Large intestine (tissue), 3 donors: ENCODE data around the gene CD40. TPM values are rescaled to one million over a fixed set of nuclear protein-coding genes. Genes with fewer than 3 reads are reported as not detected.

Source experiments
- DNase-seq, 2 donors: peaks; one replicate each; pipeline versions ENCODE4 v3.0.0 to v3.0.0-alpha.2; 2013
- H3K27ac ChIP-seq: one replicate; pipeline ENCODE4 v1.5.1; 2013; ENCODE audit warnings: low read length
- H3K27me3 ChIP-seq: 2 replicates; pipeline ENCODE4 v1.6.1; 2013; ENCODE audit warnings: low read length; ENCODE audit not compliant: control insufficient read depth, insufficient read depth
- H3K36me3 ChIP-seq: 2 replicates; pipeline ENCODE4 v1.6.1; 2013; ENCODE audit warnings: low read length; ENCODE audit not compliant: control insufficient read depth, insufficient read depth
- H3K4me1 ChIP-seq: one replicate; pipeline ENCODE4 v1.6.1; 2013; ENCODE audit warnings: low read length; ENCODE audit not compliant: control insufficient read depth, insufficient read depth
- H3K4me3 ChIP-seq: one replicate; pipeline ENCODE4 v1.5.1; 2013; ENCODE audit warnings: low read length
- H3K9me3 ChIP-seq: one replicate; pipeline ENCODE4 v1.6.1; 2013; ENCODE audit warnings: mild to moderate bottlenecking, low read depth, low read length, moderate library complexity; ENCODE audit not compliant: control insufficient read depth
- WGBS: methylation state at CpG from one replicate; pipeline ENCODE4 v1.1.5; 2013; ENCODE audit warnings: low lambda C conversion rate; ENCODE audit not compliant: insufficient coverage; 5-methylcytosine and 5-hydroxymethylcytosine counted together
- polyA plus RNA-seq: library from polyadenylated mRNA; unstranded; fragments of 120-200 nt; gene quantifications from one replicate; pipeline ENCODE4 v1.2.1, GENCODE V29; 2013

The CD40 gene
- polyA plus RNA-seq, 1 donor = 2.8 TPM

GRCh38 chr20:46145713-46146112, 27.6 kb downstream of the CD40 start:
- WGBS = no CpG with 5 or more reads among the region's 3 CpGs
- no peaks in the 10 kb centered on the region for H3K9me3 ChIP-seq
- no peak for DNase-seq
- H3K27me3 ChIP-seq = peaks cover 17% of the 10 kb centered on the region
- H3K36me3 ChIP-seq = no peaks in the 10 kb centered on the region
- H3K4me1 ChIP-seq = no peaks in the 10 kb centered on the region
- H3K27ac ChIP-seq = no peak overlapping the region
- no peak overlapping the region for H3K4me3 ChIP-seq

- Histone ChIP-seq H3K9me3 (no peaks in the 10 kb centered on the region), H3K27me3 (peaks cover 5% of the 10 kb centered on the region), H3K36me3 (no peaks in the 10 kb centered on the region), H3K4me3 (no peak overlapping the region), H3K27ac (no peak overlapping the region), H3K4me1 (no peaks in the 10 kb centered on the region)
- DNase-seq = no peak
- WGBS = no CpG with 5 or more reads among the region's 14 CpGs
Measured at GRCh38 chr20:46148313-46149208, 30.4 kb downstream of the CD40 start.

GRCh38 chr20:46150943-46151342, 32.8 kb downstream of the CD40 start:
- no peak overlapping the region for H3K4me3 ChIP-seq
- WGBS = no CpG with 5 or more reads among the region's 5 CpGs
- no peak overlapping the region for H3K27ac ChIP-seq
- H3K36me3 ChIP-seq = no peaks in the 10 kb centered on the region
- H3K9me3 ChIP-seq = no peaks in the 10 kb centered on the region
- H3K4me1 ChIP-seq = no peaks in the 10 kb centered on the region
- no peak for DNase-seq
- H3K27me3 ChIP-seq = peaks cover 8% of the 10 kb centered on the region

- H3K27ac ChIP-seq = no peak overlapping the region
- WGBS = no CpG with 5 or more reads among the region's 7 CpGs
- H3K27me3 ChIP-seq = peaks cover 5% of the 10 kb centered on the region
- H3K36me3 ChIP-seq = no peaks in the 10 kb centered on the region
- H3K4me3 ChIP-seq = no peak overlapping the region
- no peak for DNase-seq
- no peaks in the 10 kb centered on the region for H3K9me3 ChIP-seq
- H3K4me1 ChIP-seq = no peaks in the 10 kb centered on the region
Measured at GRCh38 chr20:46151936-46152335, 33.8 kb downstream of the CD40 start.

GRCh38 chr20:46152824-46153586, 34.9 kb downstream of the CD40 start:
- DNase-seq = no peak
- no peaks in the 10 kb centered on the region for H3K9me3 ChIP-seq
- H3K27ac ChIP-seq = no peak overlapping the region
- WGBS = no CpG with 5 or more reads among the region's 33 CpGs
- peaks cover 11% of the 10 kb centered on the region for H3K27me3 ChIP-seq
- no peaks in the 10 kb centered on the region for H3K36me3 ChIP-seq
- H3K4me3 ChIP-seq = no peak overlapping the region
- H3K4me1 ChIP-seq = no peaks in the 10 kb centered on the region

DNA sequence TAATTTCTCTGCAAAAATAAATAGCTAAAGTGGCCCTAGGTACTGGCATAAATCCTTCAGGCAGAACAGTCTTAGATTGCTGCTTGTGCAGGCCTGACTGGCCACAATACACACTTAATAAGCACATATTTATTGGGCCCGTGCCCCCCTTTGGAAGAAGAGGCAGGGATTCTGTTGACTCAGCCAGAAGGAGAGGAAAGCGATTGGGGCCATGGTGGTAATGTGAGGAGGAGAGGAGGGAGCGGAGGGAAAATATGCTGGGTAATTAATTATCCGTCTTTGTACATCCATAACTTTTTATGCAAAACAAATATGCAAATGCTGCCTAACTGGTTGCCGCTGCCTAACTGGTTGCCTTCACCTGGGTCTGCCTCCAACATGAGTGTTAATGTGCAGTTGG, 36.2 kb downstream of the CD40 start:
- no CpG with 5 or more reads among the region's 5 CpGs for WGBS

GRCh38 chr20:46154796-46155195, 36.7 kb downstream of the CD40 start:
- Histone ChIP-seq H3K4me1 (no peaks in the 10 kb centered on the region), H3K27me3 (peaks cover 13% of the 10 kb centered on the region), H3K4me3 (no peak overlapping the region), H3K9me3 (no peaks in the 10 kb centered on the region), H3K36me3 (no peaks in the 10 kb centered on the region), H3K27ac (no peak overlapping the region)
- DNase-seq = no peak
- 40% methylated on average over 1 of the region's 2 CpGs for WGBS

More for the DNA sequence above, 36.2 kb downstream of the CD40 start:
- DNase-seq = no peak
- Histone ChIP-seq H3K9me3 (no peaks in the 10 kb centered on the region), H3K27ac (no peak overlapping the region), H3K4me1 (no peaks in the 10 kb centered on the region), H3K27me3 (peaks cover 13% of the 10 kb centered on the region), H3K4me3 (no peak overlapping the region), H3K36me3 (no peaks in the 10 kb centered on the region)

DNA sequence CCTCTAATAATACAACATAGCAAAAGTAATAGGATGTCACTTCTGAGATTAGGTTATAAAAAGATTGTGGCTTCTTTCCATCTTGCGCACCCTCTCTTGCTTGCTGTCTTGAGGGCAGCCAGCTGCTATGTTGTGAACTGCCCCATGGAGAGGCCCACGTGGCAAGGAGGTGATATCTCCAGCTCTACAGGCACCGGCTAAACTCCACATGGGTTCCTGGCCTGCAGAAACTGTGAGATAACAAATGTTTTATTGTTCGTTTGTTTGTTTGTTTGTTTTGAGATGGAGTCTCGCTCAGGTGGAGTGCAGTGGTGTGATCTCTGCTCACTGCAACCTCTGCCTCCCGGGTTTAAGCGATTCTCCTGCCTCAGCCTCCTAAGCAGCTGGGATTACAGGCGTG, 38.0 kb downstream of the CD40 start:
- Histone ChIP-seq H3K27ac (no peak overlapping the region), H3K4me1 (no peaks in the 10 kb centered on the region), H3K27me3 (peaks cover 17% of the 10 kb centered on the region), H3K9me3 (no peaks in the 10 kb centered on the region), H3K4me3 (no peak overlapping the region), H3K36me3 (no peaks in the 10 kb centered on the region)
- no peak for DNase-seq
- no CpG with 5 or more reads among the region's 8 CpGs for WGBS

GRCh38 chr20:46157076-46157592, 39.0 kb downstream of the CD40 start:
- DNase-seq = no peak
- H3K9me3 ChIP-seq = no peaks in the 10 kb centered on the region
- WGBS = no CpG with 5 or more reads among the region's 6 CpGs
- no peak overlapping the region for H3K27ac ChIP-seq
- H3K27me3 ChIP-seq = peaks cover 17% of the 10 kb centered on the region
- H3K4me1 ChIP-seq = no peaks in the 10 kb centered on the region
- no peaks in the 10 kb centered on the region for H3K36me3 ChIP-seq
- no peak overlapping the region for H3K4me3 ChIP-seq

DNA sequence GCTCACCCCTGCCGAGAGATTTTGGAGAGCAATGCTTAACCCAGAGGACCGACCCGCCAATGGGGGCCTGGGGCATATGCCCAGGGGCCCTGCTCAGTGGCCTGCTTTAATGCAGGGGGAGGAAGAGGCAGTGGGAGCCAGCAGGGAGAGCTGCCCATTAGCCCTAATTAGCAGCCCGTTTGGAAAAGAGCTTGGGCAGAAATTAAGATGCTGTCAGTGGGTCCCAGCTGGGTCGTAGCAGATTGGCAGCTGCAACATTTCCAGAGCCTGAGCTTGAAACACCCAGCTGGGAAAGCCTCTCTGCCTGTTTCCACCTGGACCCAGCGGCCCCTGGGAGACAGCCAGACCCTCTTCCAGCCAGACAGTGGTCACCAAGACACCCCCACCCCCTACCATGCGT, 39.5 kb downstream of the CD40 start:
- H3K27me3 ChIP-seq = peaks cover 17% of the 10 kb centered on the region

More for the DNA sequence above, 39.5 kb downstream of the CD40 start:
- Histone ChIP-seq H3K4me3 (no peak overlapping the region), H3K9me3 (no peaks in the 10 kb centered on the region), H3K27ac (no peak overlapping the region), H3K36me3 (no peaks in the 10 kb centered on the region), H3K4me1 (no peaks in the 10 kb centered on the region)
- DNase-seq = no peak
- no CpG with 5 or more reads among the region's 7 CpGs for WGBS
